ENCODE measurements around the gene VARS2. TPM values are rescaled to one million over a fixed set of nuclear protein-coding genes. Genes with fewer than 3 reads are reported as not detected.

Gene VARS2
- polyA plus RNA-seq, 1 experiment, result 10.3 TPM

GRCh38 chr6:30938730-30939129 lies 24.7 kb downstream of the VARS2 start:
- CTCF ChIA-PET, result no interaction called here
- POLR2A ChIA-PET, result no interaction called here
- Histone ChIP-seq H3K9me3 (ENCODE audit: control insufficient read depth, insufficient read depth, low read length) (no peaks in the 10 kb centered on the region), H3K27ac (ENCODE audit: low read depth, low read length) (no peak overlapping the region), H3K4me3 (ENCODE audit: low read depth, low read length) (no peak overlapping the region), H3K27me3 (ENCODE audit: control insufficient read depth, insufficient read depth, low read length) (peaks cover 47% of the 10 kb centered on the region)
- no peak for DNase-seq (ENCODE audit: low read depth, low spot score)
- TF ChIP-seq CTCF (IDR thresholded peaks at IDR 0.05; ENCODE audit: low read depth, low read length), result no peak

GRCh38 chr6:30939473-30939872 lies 25.4 kb downstream of the VARS2 start:
- no peak for TF ChIP-seq CTCF (IDR thresholded peaks at IDR 0.05; ENCODE audit: low read depth, low read length)
- no peaks in the 10 kb centered on the region for H3K9me3 ChIP-seq (ENCODE audit: control insufficient read depth, insufficient read depth, low read length)
- H3K27ac ChIP-seq (ENCODE audit: low read depth, low read length), result no peak overlapping the region
- ChIA-PET CTCF (interaction anchor here (1.5 kb wide), 1 partner anchor 140 kb away, joined by 5 read pairs; no protein-coding TSS in a partner anchor), POLR2A (no interaction called here)
- no peak for DNase-seq (ENCODE audit: low read depth, low spot score)
- H3K27me3 ChIP-seq (ENCODE audit: control insufficient read depth, insufficient read depth, low read length), result peaks cover 46% of the 10 kb centered on the region
- H3K4me3 ChIP-seq (ENCODE audit: low read depth, low read length), result no peak overlapping the region

GRCh38 chr6:30940361-30940986 lies 26.4 kb downstream of the VARS2 start, which contains the start of gene MUCL3:
Gene MUCL3 (plus strand): TSS chr6:30940973. CDS start chr6:30941000, 27 bp downstream.
- POLR2A ChIA-PET, result no interaction called here
- CTCF ChIA-PET, result interaction anchor here (0.7 to 4.3 kb wide), 4 partner anchors 129 to 153 kb away, joined by 5 to 63 read pairs (median 18); no protein-coding TSS in a partner anchor
- TF ChIP-seq CTCF (IDR thresholded peaks at IDR 0.05; ENCODE audit: low read depth, low read length), result no peak
- Histone ChIP-seq H3K9me3 (ENCODE audit: control insufficient read depth, insufficient read depth, low read length) (no peaks in the 10 kb centered on the region), H3K27me3 (ENCODE audit: control insufficient read depth, insufficient read depth, low read length) (peaks cover 50% of the 10 kb centered on the region), H3K27ac (ENCODE audit: low read depth, low read length) (no peak within 1 kb of the TSS), H3K4me3 (ENCODE audit: low read depth, low read length) (no peak within 1 kb of the TSS)
- DNase-seq (ENCODE audit: low read depth, low spot score), result no peak

- TF ChIP-seq CTCF (IDR thresholded peaks at IDR 0.05; ENCODE audit: low read depth, low read length), result peak; percentile 78
- H3K9me3 ChIP-seq (ENCODE audit: control insufficient read depth, insufficient read depth, low read length), result no peaks in the 10 kb centered on the region
- no peak overlapping the region for H3K27ac ChIP-seq (ENCODE audit: low read depth, low read length)
- H3K4me3 ChIP-seq (ENCODE audit: low read depth, low read length), result 0 out of 2 replicates have a peak overlapping the region, but pooled peaks have one; percentile 5
- CTCF ChIA-PET, result interaction anchor here (0.6 to 4.3 kb wide), 30 partner anchors 7 to 1193 kb away, joined by 3 to 63 read pairs (median 4); partner anchors contain the start of gene SFTA2
- peaks cover 51% of the 10 kb centered on the region for H3K27me3 ChIP-seq (ENCODE audit: control insufficient read depth, insufficient read depth, low read length)
- POLR2A ChIA-PET, result interaction anchor here (0.6 to 1.1 kb wide), 5 partner anchors 29 to 137 kb away, joined by 3 to 9 read pairs (median 4); partner anchors contain the start of gene VARS2
- peak; percentile 44 for DNase-seq (ENCODE audit: low read depth, low spot score)
These were observed 28.5 kb downstream of the VARS2 start for GRCh38 chr6:30942338-30943060.

GRCh38 chr6:30944051-30944450 lies 30.0 kb downstream of the VARS2 start:
- ChIA-PET POLR2A (no interaction called here), CTCF (interaction anchor here (1.3 to 4.3 kb wide), 3 partner anchors 115 to 143 kb away, joined by 3 to 63 read pairs (median 30); no protein-coding TSS in a partner anchor)
- no peak for TF ChIP-seq CTCF (IDR thresholded peaks at IDR 0.05; ENCODE audit: low read depth, low read length)
- no peak overlapping the region for H3K4me3 ChIP-seq (ENCODE audit: low read depth, low read length)
- H3K27me3 ChIP-seq (ENCODE audit: control insufficient read depth, insufficient read depth, low read length), result peaks cover 49% of the 10 kb centered on the region
- no peak overlapping the region for H3K27ac ChIP-seq (ENCODE audit: low read depth, low read length)
- no peak for DNase-seq (ENCODE audit: low read depth, low spot score)
- no peaks in the 10 kb centered on the region for H3K9me3 ChIP-seq (ENCODE audit: control insufficient read depth, insufficient read depth, low read length)

All from AG04450 (cell line).